ENCODE data around the gene CADPS2. TPM values are rescaled to one million over a fixed set of nuclear protein-coding genes. Genes with fewer than 3 reads are reported as not detected.

Gene CADPS2
- total RNA-seq, 1 experiment from 2014 or later = not detected

DNA sequence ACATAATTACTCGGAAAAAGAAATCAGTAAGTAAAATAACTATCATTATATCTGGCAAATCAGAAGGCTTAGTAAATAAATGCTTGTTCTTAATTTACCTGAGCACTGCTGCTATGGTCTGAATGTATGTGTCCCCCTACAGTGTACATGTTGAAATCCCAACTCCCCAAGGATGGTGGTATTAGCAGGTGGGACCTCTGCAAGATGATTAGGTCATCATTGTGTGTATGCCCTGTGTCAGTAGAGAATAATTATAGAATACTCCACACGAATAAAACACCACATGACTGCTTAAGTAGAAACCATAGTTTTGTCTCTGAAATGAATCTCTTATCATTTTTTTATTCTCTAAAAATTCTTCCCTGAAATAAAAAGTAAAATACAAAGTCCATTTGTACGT lies 289.0 kb downstream of the CADPS2 start:
- Histone ChIP-seq H3K9me2 (replicated peaks; ENCODE audit: insufficient read depth, low read length) (no peaks in the 10 kb centered on the region), H3K4me1 (ENCODE audit: low read length) (no peaks in the 10 kb centered on the region), H3K79me2 (ENCODE audit: low read length) (no peaks in the 10 kb centered on the region), H2AFZ (ENCODE audit: low read length) (no peak overlapping the region), H3K9me3 (ENCODE audit: low read length) (no peaks in the 10 kb centered on the region), H3K27ac (ENCODE audit: low read length) (no peak overlapping the region), H3K27me3 (ENCODE audit: low read length) (no peaks in the 10 kb centered on the region), H3K4me2 (ENCODE audit: low read depth, low read length, poor library complexity, severe bottlenecking) (no peak overlapping the region), H3K4me3 (ENCODE audit: low read length) (no peak overlapping the region), H3K36me3 (ENCODE audit: insufficient read depth, low read length) (no peaks in the 10 kb centered on the region), H4K20me1 (ENCODE audit: insufficient read depth, low read depth, low read length) (no peaks in the 10 kb centered on the region), H3K9ac (ENCODE audit: low read length) (no peak overlapping the region)
- no peak for DNase-seq

DNA sequence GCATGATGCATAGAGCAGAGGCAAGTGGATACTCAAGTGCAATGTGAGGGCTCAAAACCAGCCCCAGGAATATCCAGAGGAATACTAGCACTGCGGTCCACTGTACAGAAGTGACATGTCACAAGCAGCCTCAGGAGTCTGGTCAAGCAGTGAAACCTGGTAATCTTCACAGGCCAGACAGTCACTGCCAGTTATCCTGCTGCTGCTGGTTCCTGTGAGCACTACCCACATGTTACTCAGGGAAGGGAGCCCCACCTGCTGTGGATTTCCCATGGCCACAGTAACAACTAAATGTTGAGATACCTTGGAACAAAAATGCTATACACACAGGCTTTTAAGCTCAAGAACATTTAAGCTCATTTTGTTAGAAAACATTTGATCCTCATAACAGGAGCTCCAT lies 290.4 kb downstream of the CADPS2 start:
- no peak overlapping the region for H3K4me3 ChIP-seq (ENCODE audit: low read length)
- no peaks in the 10 kb centered on the region for H3K9me3 ChIP-seq (ENCODE audit: low read length)
- no peak overlapping the region for H3K27ac ChIP-seq (ENCODE audit: low read length)
- no peak overlapping the region for H3K9ac ChIP-seq (ENCODE audit: low read length)
- H3K4me2 ChIP-seq (ENCODE audit: low read depth, low read length, poor library complexity, severe bottlenecking) = no peak overlapping the region
- no peaks in the 10 kb centered on the region for H3K79me2 ChIP-seq (ENCODE audit: low read length)
- no peak for DNase-seq
- no peaks in the 10 kb centered on the region for H4K20me1 ChIP-seq (ENCODE audit: insufficient read depth, low read depth, low read length)
- H3K36me3 ChIP-seq (ENCODE audit: insufficient read depth, low read length) = no peaks in the 10 kb centered on the region
- no peak overlapping the region for H2AFZ ChIP-seq (ENCODE audit: low read length)
- H3K4me1 ChIP-seq (ENCODE audit: low read length) = no peaks in the 10 kb centered on the region
- no peaks in the 10 kb centered on the region for H3K27me3 ChIP-seq (ENCODE audit: low read length)
- no peaks in the 10 kb centered on the region for H3K9me2 ChIP-seq (replicated peaks; ENCODE audit: insufficient read depth, low read length)

GRCh38 chr7:122588621-122589020 lies 297.6 kb downstream of the CADPS2 start:
- no peak for DNase-seq
- H3K9me3 ChIP-seq (ENCODE audit: low read length) = no peaks in the 10 kb centered on the region; the same call in 1 of the 2 replicates
- no peak overlapping the region for H3K9ac ChIP-seq (ENCODE audit: low read length)
- no peaks in the 10 kb centered on the region for H3K9me2 ChIP-seq (replicated peaks; ENCODE audit: insufficient read depth, low read length)
- H3K4me2 ChIP-seq (ENCODE audit: low read depth, low read length, poor library complexity, severe bottlenecking) = no peak overlapping the region
- H3K79me2 ChIP-seq (ENCODE audit: low read length) = no peaks in the 10 kb centered on the region
- no peaks in the 10 kb centered on the region for H4K20me1 ChIP-seq (ENCODE audit: insufficient read depth, low read depth, low read length)
- no peak overlapping the region for H2AFZ ChIP-seq (ENCODE audit: low read length)
- no peak overlapping the region for H3K27ac ChIP-seq (ENCODE audit: low read length)
- no peaks in the 10 kb centered on the region for H3K36me3 ChIP-seq (ENCODE audit: insufficient read depth, low read length)
- no peak overlapping the region for H3K4me3 ChIP-seq (ENCODE audit: low read length)
- H3K4me1 ChIP-seq (ENCODE audit: low read length) = no peaks in the 10 kb centered on the region
- H3K27me3 ChIP-seq (ENCODE audit: low read length) = no peaks in the 10 kb centered on the region

DNA sequence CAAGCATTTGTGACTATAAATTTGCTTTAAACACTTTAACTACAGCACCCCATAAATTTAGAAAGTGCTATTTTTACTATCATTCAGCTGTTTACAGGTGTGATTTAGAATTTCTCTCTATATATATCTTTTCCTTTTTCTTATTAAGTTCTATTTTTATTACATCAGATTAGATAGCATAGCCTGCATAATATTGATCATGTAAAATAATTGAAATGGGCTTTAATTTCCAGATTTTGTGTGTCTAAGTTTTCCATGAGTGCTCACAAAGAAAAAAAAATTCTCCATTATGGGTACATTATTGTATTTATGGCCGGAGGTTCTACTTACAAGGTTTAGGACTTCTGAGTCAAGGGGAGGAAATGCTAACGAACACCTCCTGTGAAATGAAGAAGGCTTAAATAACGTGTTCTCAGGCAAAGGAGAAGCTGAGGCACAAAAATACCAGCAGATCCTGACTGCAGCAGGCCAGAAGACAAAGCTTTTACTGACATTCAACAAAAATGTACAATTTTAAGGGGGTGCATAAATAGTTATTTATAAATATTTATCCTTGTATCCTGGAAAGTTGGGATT lies 301.5 kb downstream of the CADPS2 start:
- Histone ChIP-seq H4K20me1 (ENCODE audit: insufficient read depth, low read depth, low read length) (no peaks in the 10 kb centered on the region), H3K4me1 (ENCODE audit: low read length) (no peaks in the 10 kb centered on the region)
- DNase-seq = no peak

DNA sequence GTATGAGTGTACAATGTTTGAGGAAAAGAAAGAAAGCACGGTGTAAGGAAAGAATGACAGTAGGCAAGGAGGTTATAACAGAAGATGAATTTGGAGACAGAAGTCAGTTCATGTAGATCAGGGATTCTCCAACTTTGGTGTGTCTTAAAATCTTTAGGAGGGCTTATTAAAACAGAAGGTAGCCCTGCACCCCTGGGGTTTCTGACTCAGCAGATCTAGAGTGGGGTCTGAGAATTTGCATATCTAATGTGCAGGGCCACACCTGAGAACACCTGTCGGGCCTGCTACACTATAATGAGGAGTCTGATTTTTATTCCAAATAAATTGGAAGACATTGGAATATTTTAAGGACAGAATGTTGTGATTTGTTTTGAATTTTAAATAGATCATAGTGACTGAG lies 307.9 kb downstream of the CADPS2 start:
- H3K9me2 ChIP-seq (replicated peaks; ENCODE audit: insufficient read depth, low read length) = no peaks in the 10 kb centered on the region
- H3K36me3 ChIP-seq (ENCODE audit: insufficient read depth, low read length) = no peaks in the 10 kb centered on the region
- no peak overlapping the region for H3K4me3 ChIP-seq (ENCODE audit: low read length)
- H2AFZ ChIP-seq (ENCODE audit: low read length) = no peak overlapping the region
- no peaks in the 10 kb centered on the region for H4K20me1 ChIP-seq (ENCODE audit: insufficient read depth, low read depth, low read length)
- H3K4me1 ChIP-seq (ENCODE audit: low read length) = no peaks in the 10 kb centered on the region
- H3K79me2 ChIP-seq (ENCODE audit: low read length) = no peaks in the 10 kb centered on the region
- no peak overlapping the region for H3K4me2 ChIP-seq (ENCODE audit: low read depth, low read length, poor library complexity, severe bottlenecking)
- H3K9ac ChIP-seq (ENCODE audit: low read length) = no peak overlapping the region
- H3K27ac ChIP-seq (ENCODE audit: low read length) = no peak overlapping the region
- no peaks in the 10 kb centered on the region for H3K9me3 ChIP-seq (ENCODE audit: low read length)
- no peak for DNase-seq
- H3K27me3 ChIP-seq (ENCODE audit: low read length) = no peaks in the 10 kb centered on the region

More for the DNA sequence above, 301.5 kb downstream of the CADPS2 start:
- H2AFZ ChIP-seq (ENCODE audit: low read length) = no peak overlapping the region
- no peak overlapping the region for H3K9ac ChIP-seq (ENCODE audit: low read length)
- no peak overlapping the region for H3K4me2 ChIP-seq (ENCODE audit: low read depth, low read length, poor library complexity, severe bottlenecking)
- H3K36me3 ChIP-seq (ENCODE audit: insufficient read depth, low read length) = no peaks in the 10 kb centered on the region
- no peaks in the 10 kb centered on the region for H3K79me2 ChIP-seq (ENCODE audit: low read length)
- H3K27me3 ChIP-seq (ENCODE audit: low read length) = no peaks in the 10 kb centered on the region
- no peak overlapping the region for H3K27ac ChIP-seq (ENCODE audit: low read length)
- no peaks in the 10 kb centered on the region for H3K9me2 ChIP-seq (replicated peaks; ENCODE audit: insufficient read depth, low read length)
- no peak overlapping the region for H3K4me3 ChIP-seq (ENCODE audit: low read length)
- H3K9me3 ChIP-seq (ENCODE audit: low read length) = no peaks in the 10 kb centered on the region; the same call in 1 of the 2 replicates

- no peak for DNase-seq
- Histone ChIP-seq H3K4me3 (ENCODE audit: low read length) (no peak overlapping the region), H2AFZ (ENCODE audit: low read length) (no peak overlapping the region), H3K9ac (ENCODE audit: low read length) (no peak overlapping the region), H3K9me2 (replicated peaks; ENCODE audit: insufficient read depth, low read length) (no peaks in the 10 kb centered on the region), H3K36me3 (ENCODE audit: insufficient read depth, low read length) (no peaks in the 10 kb centered on the region), H3K79me2 (ENCODE audit: low read length) (no peaks in the 10 kb centered on the region), H3K4me2 (ENCODE audit: low read depth, low read length, poor library complexity, severe bottlenecking) (no peak overlapping the region), H3K27me3 (ENCODE audit: low read length) (no peaks in the 10 kb centered on the region), H3K9me3 (ENCODE audit: low read length) (no peaks in the 10 kb centered on the region), H3K4me1 (ENCODE audit: low read length) (no peaks in the 10 kb centered on the region), H3K27ac (ENCODE audit: low read length) (no peak overlapping the region), H4K20me1 (ENCODE audit: insufficient read depth, low read depth, low read length) (no peaks in the 10 kb centered on the region)
Measured at GRCh38 chr7:122577449-122578003, 308.7 kb downstream of the CADPS2 start.

DNA sequence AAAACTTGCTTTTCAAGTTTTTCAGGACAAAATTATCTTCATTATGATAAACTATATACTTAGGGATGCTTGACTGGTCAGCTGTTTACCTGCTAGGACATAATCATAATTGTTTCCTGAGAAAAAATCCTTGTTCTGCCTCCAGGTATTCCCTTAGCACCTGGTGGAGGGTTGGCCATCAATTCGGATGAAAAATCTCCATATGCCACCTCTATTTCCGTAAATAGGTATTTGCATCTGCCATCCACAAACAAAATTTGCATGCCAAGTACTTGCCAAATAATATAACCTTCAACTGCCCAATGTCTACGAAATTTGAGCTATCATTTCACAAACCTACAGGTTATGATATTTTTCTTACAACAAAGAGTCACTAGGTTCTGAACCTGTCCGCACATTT lies 313.6 kb downstream of the CADPS2 start:
- H2AFZ ChIP-seq (ENCODE audit: low read length) = no peak overlapping the region
- DNase-seq = no peak
- H3K9me3 ChIP-seq (ENCODE audit: low read length) = no peaks in the 10 kb centered on the region
- H3K9me2 ChIP-seq (replicated peaks; ENCODE audit: insufficient read depth, low read length) = no peaks in the 10 kb centered on the region
- H3K4me2 ChIP-seq (ENCODE audit: low read depth, low read length, poor library complexity, severe bottlenecking) = no peak overlapping the region
- H3K27me3 ChIP-seq (ENCODE audit: low read length) = no peaks in the 10 kb centered on the region
- no peak overlapping the region for H3K9ac ChIP-seq (ENCODE audit: low read length)
- no peaks in the 10 kb centered on the region for H3K4me1 ChIP-seq (ENCODE audit: low read length)
- H3K4me3 ChIP-seq (ENCODE audit: low read length) = no peak overlapping the region
- H4K20me1 ChIP-seq (ENCODE audit: insufficient read depth, low read depth, low read length) = no peaks in the 10 kb centered on the region
- no peak overlapping the region for H3K27ac ChIP-seq (ENCODE audit: low read length)
- H3K79me2 ChIP-seq (ENCODE audit: low read length) = no peaks in the 10 kb centered on the region
- H3K36me3 ChIP-seq (ENCODE audit: insufficient read depth, low read length) = no peaks in the 10 kb centered on the region

DNA sequence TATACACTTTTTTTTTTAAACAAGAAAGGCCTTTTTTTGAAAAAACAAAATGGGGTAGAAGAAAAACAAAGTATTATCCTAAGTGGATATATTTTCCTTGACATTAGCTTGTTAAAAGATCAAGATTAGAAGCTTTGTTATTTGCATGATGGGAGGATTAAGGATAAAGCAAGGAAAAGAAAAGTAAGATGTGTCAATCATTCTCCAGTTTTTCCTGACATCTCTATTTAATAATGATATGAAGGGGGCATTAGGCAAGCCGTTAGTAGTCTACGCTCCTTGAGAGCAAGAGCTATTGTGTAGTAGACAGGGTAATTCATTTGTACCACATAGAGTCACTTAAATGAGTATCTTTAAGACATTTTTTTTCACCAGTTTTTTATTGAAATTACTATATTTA lies 324.9 kb downstream of the CADPS2 start:
- Histone ChIP-seq H3K9ac (ENCODE audit: low read length) (no peak overlapping the region), H3K36me3 (ENCODE audit: insufficient read depth, low read length) (no peaks in the 10 kb centered on the region)
- no peak for DNase-seq

More for the DNA sequence above, 324.9 kb downstream of the CADPS2 start:
- Histone ChIP-seq H3K79me2 (ENCODE audit: low read length) (no peaks in the 10 kb centered on the region), H2AFZ (ENCODE audit: low read length) (no peak overlapping the region), H3K4me2 (ENCODE audit: low read depth, low read length, poor library complexity, severe bottlenecking) (no peak overlapping the region), H4K20me1 (ENCODE audit: insufficient read depth, low read depth, low read length) (no peaks in the 10 kb centered on the region), H3K4me1 (ENCODE audit: low read length) (no peaks in the 10 kb centered on the region), H3K9me2 (replicated peaks; ENCODE audit: insufficient read depth, low read length) (no peaks in the 10 kb centered on the region), H3K9me3 (ENCODE audit: low read length) (no peaks in the 10 kb centered on the region), H3K27ac (ENCODE audit: low read length) (no peak overlapping the region), H3K4me3 (ENCODE audit: low read length) (no peak overlapping the region), H3K27me3 (ENCODE audit: low read length) (no peaks in the 10 kb centered on the region)

Measured in Karpas-422 (cell line).